HG03342 (cell line): ENCODE measurements around the gene TEX54.

Experiments
- ATAC-seq: cut with Tn5 transposase; IDR thresholded peaks from one replicate; pipeline ENCODE4 v1.9.1; 2021; ENCODE audit warnings: mild to moderate bottlenecking, moderate library complexity; ENCODE audit not compliant: unreplicated experiment

TEX54 gene

DNA sequence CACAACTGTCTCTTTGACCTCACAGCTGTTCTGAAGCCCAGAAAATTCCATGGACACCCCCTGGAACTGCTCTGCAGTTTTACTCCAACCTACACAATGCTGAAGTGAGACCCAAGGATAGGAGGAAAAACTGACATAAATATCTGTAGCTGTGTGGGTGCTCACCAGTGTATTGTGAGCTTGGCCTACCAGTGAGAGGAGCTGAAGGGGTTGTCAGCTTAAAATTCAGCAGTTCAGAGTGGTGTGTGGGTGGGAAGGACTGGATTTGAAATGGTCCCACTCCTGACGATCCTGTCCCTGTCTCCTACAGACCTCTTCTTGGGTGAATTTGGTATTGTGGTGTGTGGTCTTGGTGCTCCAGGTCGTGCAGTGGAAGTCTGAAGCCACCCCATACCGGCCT is 43.1 kb downstream of the TEX54 start:
- no peak for ATAC-seq

DNA sequence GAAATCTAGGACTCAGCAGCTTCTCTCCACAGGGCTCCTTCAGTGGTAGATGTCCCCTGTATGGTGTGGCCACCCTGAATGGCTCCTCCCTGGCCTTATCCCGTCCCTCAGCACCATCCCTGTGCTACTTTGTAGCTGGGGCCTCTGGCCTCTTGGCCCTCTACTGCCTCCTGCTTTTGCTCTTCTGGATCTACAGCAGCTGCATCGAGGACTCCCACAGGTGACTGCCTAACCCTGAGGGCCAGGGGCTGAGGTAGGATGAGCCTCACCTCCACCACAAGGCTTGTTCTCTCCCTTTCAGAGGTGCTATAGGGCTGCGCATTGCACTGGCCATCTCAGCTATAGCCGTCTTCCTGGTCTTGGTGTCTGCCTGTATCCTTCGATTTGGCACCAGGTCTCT is 43.6 kb downstream of the TEX54 start:
- ATAC-seq, result no peak

DNA sequence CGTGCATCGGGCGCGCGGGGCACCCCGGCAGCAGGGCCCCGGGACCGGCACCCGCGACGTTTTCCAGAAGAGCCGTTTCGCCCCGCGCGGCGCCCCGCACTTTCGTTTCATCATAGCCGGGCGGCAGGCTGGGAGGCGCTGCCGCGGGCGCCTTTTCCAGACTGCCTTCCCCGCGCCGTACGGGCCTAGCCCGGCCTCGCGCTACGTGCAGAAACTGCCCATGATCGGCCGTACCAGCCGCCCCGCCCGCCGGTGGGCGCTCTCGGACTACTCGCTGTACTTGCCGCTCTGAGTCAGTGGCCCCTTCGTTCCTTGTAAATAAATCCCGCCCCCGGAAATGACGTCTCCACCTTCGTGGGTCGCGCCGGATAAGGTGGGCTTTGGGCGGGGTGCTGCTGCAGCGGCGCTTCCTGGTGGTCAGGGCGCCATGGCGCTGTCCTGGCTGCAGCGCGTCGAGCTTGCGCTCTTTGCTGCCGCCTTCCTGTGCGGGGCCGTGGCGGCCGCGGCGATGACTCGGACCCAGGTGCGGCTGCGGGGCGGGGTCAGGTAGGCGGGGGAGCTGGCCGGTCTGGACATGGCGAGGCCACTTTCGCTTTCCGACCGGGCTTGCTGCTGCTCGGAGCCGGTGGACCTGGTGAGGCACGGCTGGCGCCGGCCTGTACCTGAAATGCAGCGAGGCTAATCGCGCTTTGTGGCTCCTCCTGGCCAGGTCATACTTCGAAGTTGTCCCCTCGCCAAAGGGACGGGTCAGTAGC is 45.5 kb downstream of the TEX54 start, which contains the start of gene TMEM179B:
TSS of gene TMEM179B (plus strand) at position 398 of the 755 bp plus-strand sequence. CDS start at position 428, 30 bp downstream.
- ATAC-seq, result peak; percentile 69

DNA sequence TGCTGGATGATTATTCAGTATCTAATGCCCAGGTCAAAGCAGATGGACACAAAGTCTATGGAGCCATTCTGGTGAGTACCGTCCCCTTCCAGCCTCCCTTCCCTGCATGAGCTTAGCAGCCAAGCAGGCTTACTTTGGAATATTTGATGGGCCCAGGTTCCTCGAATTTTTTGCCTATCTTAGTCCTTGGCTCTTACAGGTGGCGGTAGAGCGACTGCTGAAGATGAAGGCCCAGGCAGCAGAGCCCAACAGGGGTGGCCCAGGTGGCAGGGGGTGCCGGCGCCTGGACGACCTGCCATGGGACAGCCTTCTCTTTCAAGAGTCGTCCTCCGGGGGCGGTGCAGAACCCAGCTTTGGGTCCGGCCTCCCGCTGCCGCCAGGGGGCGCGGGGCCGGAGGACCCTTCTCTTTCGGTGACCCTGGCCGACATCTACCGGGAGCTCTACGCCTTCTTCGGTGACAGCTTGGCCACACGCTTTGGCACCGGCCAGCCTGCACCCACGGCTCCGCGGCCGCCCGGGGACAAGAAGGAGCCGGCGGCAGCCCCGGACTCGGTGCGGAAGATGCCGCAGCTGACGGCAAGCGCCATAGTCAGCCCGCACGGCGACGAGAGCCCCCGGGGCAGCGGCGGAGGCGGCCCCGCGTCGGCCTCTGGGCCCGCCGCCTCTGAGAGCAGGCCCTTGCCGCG is 46.2 kb downstream of the TEX54 start:
- ATAC-seq, result peak; percentile 57

DNA sequence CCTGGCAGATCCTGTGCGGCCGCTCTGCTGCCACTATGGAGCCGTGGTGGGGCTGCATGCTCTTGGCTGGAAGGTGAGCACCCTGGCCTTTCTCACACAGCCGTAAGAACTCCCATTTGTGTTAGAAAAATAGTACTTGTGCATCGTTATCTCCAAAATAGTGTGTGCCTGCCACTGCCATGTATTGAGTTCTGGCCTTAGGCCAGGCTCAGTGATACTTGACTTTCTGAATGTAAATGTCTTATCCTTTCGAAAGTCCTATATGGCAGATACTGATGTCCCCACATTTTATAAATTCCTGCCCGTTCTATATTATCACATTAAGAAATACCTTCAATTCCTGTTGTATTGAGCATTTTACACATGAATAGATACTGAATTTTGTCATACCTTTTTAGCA is 49.9 kb downstream of the TEX54 start:
- no peak for ATAC-seq
